OCI-LY7 (cell line): Measurements from ENCODE around the gene MCM5. TPM values are rescaled to one million over a fixed set of nuclear protein-coding genes. Genes with fewer than 3 reads are reported as not detected.

ENCODE experiments used
- BruUV-seq: library from RNA; stranded (reverse); fragments of 400-500 nt; replicated peaks from 2 replicates; lab custom pipeline; 2021; lab: Mats Ljungman, UMichigan
- CTCF ChIA-PET: fragments of 300-600 bp; sonication (Branson Sonifier 250); formaldehyde crosslinking; loops from one replicate; lab custom pipeline; 2022; ENCODE audit warnings: antibody characterized with exemption; ENCODE audit not compliant: unreplicated experiment; lab: Charles Lee
- POLR2A ChIA-PET: fragments of 300-600 bp; sonication (Branson Sonifier 250); formaldehyde crosslinking; loops from one replicate; lab custom pipeline; 2022; ENCODE audit warnings: antibody characterized with exemption; lab: Charles Lee
- DNase-seq: peaks from one replicate; pipeline ENCODE4 v3.0.0-alpha.2; 2015; ENCODE audit warnings: low spot score
- H2AFZ ChIP-seq: fragments of 200-600 bp; sonication (generic), shearing (Covaris generic); 2 replicates; pipeline ENCODE4 v1.6.1; 2014; ENCODE audit warnings: mild to moderate bottlenecking, antibody characterized with exemption, low read length, moderate library complexity
- H3K27ac ChIP-seq: fragments of 200-600 bp; sonication (generic); 2 replicates; pipeline ENCODE4 v1.5.1; 2014; ENCODE audit warnings: mixed run types, low read depth, mild to moderate bottlenecking, moderate library complexity, low read length, inconsistent platforms; ENCODE audit not compliant: poor library complexity, severe bottlenecking
- H3K36me3 ChIP-seq: fragments of 200-600 bp; sonication (generic); 2 replicates; pipeline ENCODE4 v1.6.1; 2014; ENCODE audit warnings: mild to moderate bottlenecking, antibody characterized with exemption, low read length, moderate library complexity, mixed read lengths; ENCODE audit not compliant: insufficient read depth
- H3K4me1 ChIP-seq: fragments of 200-600 bp; sonication (generic); 2 replicates; pipeline ENCODE4 v1.5.1; 2014; ENCODE audit warnings: mild to moderate bottlenecking, low read length; ENCODE audit not compliant: insufficient read depth, poor library complexity, severe bottlenecking
- H3K4me2 ChIP-seq: fragments of 200-600 bp; sonication (generic); 2 replicates; pipeline ENCODE4 v1.6.1; 2014; ENCODE audit warnings: mild to moderate bottlenecking, low read length
- H3K4me3 ChIP-seq: fragments of 200-600 bp; sonication (generic); 2 replicates; pipeline ENCODE4 v1.5.1; 2014; ENCODE audit warnings: mild to moderate bottlenecking, low read depth, low read length; ENCODE audit not compliant: poor library complexity, severe bottlenecking
- H3K79me2 ChIP-seq: fragments of 200-600 bp; sonication (generic); 2 replicates; pipeline ENCODE4 v1.6.1; 2016; ENCODE audit warnings: low read depth, mild to moderate bottlenecking, low read length, moderate library complexity, mixed read lengths; ENCODE audit not compliant: insufficient read depth
- H3K9me2 ChIP-seq: fragments of 200-600 bp; sonication (generic); 2 replicates; pipeline ENCODE4 v1.6.1; 2016; ENCODE audit warnings: mild to moderate bottlenecking, low read length, mixed read lengths; ENCODE audit not compliant: insufficient read depth
- H3K9me3 ChIP-seq: fragments of 200-600 bp; sonication (generic); 2 replicates; pipeline ENCODE4 v1.6.1; 2014; ENCODE audit warnings: mild to moderate bottlenecking, mixed run types, low read length, mixed read lengths
- H4K20me1 ChIP-seq: fragments of 200-600 bp; sonication (generic); 2 replicates; pipeline ENCODE4 v1.6.1; 2014; ENCODE audit warnings: mild to moderate bottlenecking, antibody characterized with exemption, low read length, moderate library complexity, mixed read lengths; ENCODE audit not compliant: insufficient read depth
- CTCF ChIP-seq: fragments of 200-600 bp; sonication (generic); conservative IDR thresholded peaks from 2 replicates; pipeline ENCODE4 v1.5.1; 2014; ENCODE audit warnings: mild to moderate bottlenecking, antibody characterized with exemption, low read length, moderate library complexity, mixed read lengths
- EZH2phosphoT487 ChIP-seq: fragments of 200-600 bp; sonication (generic); IDR thresholded peaks from 2 replicates; pipeline ENCODE4 v1.6.1; 2018; ENCODE audit warnings: low read depth, borderline replicate concordance, mild to moderate bottlenecking, mixed run types, antibody characterized with exemption, low read length, moderate library complexity, mixed read lengths
- intact Hi-C: fragments of 100-400 bp; cut with micrococcal nuclease; formaldehyde crosslinking; loops from one replicate; pipeline ENCODE4 v1.10.0; 2022; ENCODE audit not compliant: unreplicated experiment
- total RNA-seq, 2 experiments: library from RNA; depleted of rRNA in 1 of 2; stranded (reverse); fragments of >200 nt in 1 of 2; shearing (Covaris generic) in 1 of 2; gene quantifications; 2 replicates each; pipeline ENCODE4 v1.2.3, GENCODE V29; 2014 to 2022

The MCM5 gene
- total RNA-seq, 2 experiments from 2014 or later, result 242 to 360 TPM

GRCh38 chr22:35431483-35432227, 31.7 kb downstream of the MCM5 start:
- H3K9me2 ChIP-seq, result no peaks in the 10 kb centered on the region
- no peak overlapping the region for H2AFZ ChIP-seq
- H4K20me1 ChIP-seq, result no peaks in the 10 kb centered on the region
- BruUV-seq, result no TSS peak
- ChIA-PET POLR2A (interaction anchor here (0.6 kb wide), 1 partner anchor 14 kb away, joined by 3 read pairs; no protein-coding TSS in a partner anchor), CTCF (no interaction called here)
- no peaks in the 10 kb centered on the region for H3K4me1 ChIP-seq
- DNase-seq, result no peak
- no peak overlapping the region for H3K4me3 ChIP-seq
- H3K4me2 ChIP-seq, result no peak overlapping the region
- peaks cover 95% of the 10 kb centered on the region for H3K36me3 ChIP-seq
- intact Hi-C loops, result no loop called here
- H3K27ac ChIP-seq, result no peak overlapping the region
- no peaks in the 10 kb centered on the region for H3K79me2 ChIP-seq
- peaks cover 13% of the 10 kb centered on the region; the same call in 1 of the 2 replicates for H3K9me3 ChIP-seq
- TF ChIP-seq EZH2phosphoT487 (no peak), CTCF (no peak)

GRCh38 chr22:35432228-35432905, 32.4 kb downstream of the MCM5 start:
- CTCF ChIA-PET, result no interaction called here
- no peak for DNase-seq
- POLR2A ChIA-PET, result no interaction called here
- Histone ChIP-seq H4K20me1 (no peaks in the 10 kb centered on the region), H3K4me2 (no peak overlapping the region), H2AFZ (no peak overlapping the region), H3K27ac (no peak overlapping the region), H3K4me3 (no peak overlapping the region), H3K36me3 (peaks cover 95% of the 10 kb centered on the region), H3K9me3 (peaks cover 13% of the 10 kb centered on the region; the same call in 1 of the 2 replicates), H3K9me2 (no peaks in the 10 kb centered on the region), H3K79me2 (no peaks in the 10 kb centered on the region), H3K4me1 (no peaks in the 10 kb centered on the region)
- no TSS peak for BruUV-seq
- intact Hi-C loops, result no loop called here
- TF ChIP-seq CTCF (no peak), EZH2phosphoT487 (no peak)
